Lower leg skin (tissue), 3 donors: ENCODE data around the gene TCP11.

Experiments
- POLR2A ChIP-seq, 2 donors: fragments of 450-650 bp; IDR thresholded peaks; one replicate each; pipeline ENCODE4 v1.6.1; 2016 to 2017; ENCODE audit warnings: antibody characterized with exemption in 2 of 2, mild to moderate bottlenecking in 1 of 2, moderate library complexity in 1 of 2
- TF ChIP-seq, protein P1 (sequence below), 3 donors: fragments of 450-650 bp; IDR thresholded peaks; one replicate each; pipeline ENCODE4 v1.5.1; 2016; ENCODE audit warnings: antibody characterized with exemption in 3 of 3, mild to moderate bottlenecking in 3 of 3, moderate library complexity in 2 of 3

DNA sequence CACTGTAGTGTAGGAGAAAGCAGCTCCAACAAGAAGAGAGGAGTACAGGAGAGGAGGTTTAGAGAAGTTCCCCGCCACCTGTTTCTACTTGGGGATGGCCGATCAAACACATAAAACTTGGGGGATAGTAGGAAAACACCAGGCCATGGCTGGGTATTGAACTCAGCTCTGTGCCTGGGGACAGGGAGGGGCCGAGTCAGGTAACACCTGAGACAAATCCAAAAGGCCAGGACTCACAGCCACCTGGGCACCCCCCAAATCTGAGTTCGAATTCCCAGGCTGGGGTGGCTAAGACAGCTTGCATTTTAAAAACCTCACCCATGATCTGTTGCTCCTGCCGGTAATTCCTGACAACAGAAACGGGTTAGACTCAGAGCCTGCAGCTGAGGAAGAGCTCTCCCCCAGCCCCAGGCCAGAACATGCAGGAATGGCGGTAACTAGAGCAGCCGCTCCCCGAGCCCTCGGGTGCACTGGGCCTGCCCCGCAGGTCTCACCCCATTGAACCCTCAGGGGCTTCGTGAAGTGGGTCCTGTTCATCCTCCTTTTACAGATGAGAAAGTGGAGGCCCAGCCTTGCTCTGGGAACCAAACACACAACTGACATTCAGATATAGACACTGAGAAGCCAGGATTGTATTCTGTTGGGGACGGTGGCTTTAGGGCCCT lies 61.0 kb downstream of the TCP11 start:
- TF ChIP-seq POLR2A (IDR thresholded peaks at IDR 0.05): no peak
- TF ChIP-seq, protein P1, sequence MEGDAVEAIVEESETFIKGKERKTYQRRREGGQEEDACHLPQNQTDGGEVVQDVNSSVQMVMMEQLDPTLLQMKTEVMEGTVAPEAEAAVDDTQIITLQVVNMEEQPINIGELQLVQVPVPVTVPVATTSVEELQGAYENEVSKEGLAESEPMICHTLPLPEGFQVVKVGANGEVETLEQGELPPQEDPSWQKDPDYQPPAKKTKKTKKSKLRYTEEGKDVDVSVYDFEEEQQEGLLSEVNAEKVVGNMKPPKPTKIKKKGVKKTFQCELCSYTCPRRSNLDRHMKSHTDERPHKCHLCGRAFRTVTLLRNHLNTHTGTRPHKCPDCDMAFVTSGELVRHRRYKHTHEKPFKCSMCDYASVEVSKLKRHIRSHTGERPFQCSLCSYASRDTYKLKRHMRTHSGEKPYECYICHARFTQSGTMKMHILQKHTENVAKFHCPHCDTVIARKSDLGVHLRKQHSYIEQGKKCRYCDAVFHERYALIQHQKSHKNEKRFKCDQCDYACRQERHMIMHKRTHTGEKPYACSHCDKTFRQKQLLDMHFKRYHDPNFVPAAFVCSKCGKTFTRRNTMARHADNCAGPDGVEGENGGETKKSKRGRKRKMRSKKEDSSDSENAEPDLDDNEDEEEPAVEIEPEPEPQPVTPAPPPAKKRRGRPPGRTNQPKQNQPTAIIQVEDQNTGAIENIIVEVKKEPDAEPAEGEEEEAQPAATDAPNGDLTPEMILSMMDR (IDR thresholded peaks at IDR 0.05): no peak
